ENCODE measurements around the gene ETV3. TPM values are rescaled to one million over a fixed set of nuclear protein-coding genes. Genes with fewer than 3 reads are reported as not detected.
"Not testable (repeated sequence)": the region's sequence is repeated elsewhere in the genome, so short reads cannot be mapped to it uniquely, and the experiment has no call there.

ETV3 gene
- total and polyA plus RNA-seq, 2 donors from 2014 or later: 3.5 to 24.8 TPM

DNA sequence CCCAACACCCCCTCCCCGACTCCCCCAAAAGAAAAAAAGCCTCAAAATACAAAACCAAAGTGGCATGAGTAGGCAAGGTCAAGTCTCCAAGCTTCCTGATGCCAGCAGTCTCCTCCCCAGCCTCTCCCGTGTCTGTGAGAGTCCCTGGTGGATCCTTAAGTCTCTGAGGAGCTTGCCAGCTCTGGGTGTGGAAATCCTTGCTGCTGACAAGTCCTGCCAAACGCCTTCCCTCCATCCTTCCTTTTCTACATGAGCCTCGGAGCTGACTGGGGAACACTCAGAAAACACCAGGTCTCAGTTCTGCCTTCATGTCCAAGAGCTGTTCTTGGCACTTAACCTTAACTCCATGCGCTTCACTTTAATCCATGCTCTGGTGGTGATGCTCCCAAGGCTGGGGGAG, 34.9 kb downstream of the ETV3 start:
- TF ChIP-seq, protein P1, sequence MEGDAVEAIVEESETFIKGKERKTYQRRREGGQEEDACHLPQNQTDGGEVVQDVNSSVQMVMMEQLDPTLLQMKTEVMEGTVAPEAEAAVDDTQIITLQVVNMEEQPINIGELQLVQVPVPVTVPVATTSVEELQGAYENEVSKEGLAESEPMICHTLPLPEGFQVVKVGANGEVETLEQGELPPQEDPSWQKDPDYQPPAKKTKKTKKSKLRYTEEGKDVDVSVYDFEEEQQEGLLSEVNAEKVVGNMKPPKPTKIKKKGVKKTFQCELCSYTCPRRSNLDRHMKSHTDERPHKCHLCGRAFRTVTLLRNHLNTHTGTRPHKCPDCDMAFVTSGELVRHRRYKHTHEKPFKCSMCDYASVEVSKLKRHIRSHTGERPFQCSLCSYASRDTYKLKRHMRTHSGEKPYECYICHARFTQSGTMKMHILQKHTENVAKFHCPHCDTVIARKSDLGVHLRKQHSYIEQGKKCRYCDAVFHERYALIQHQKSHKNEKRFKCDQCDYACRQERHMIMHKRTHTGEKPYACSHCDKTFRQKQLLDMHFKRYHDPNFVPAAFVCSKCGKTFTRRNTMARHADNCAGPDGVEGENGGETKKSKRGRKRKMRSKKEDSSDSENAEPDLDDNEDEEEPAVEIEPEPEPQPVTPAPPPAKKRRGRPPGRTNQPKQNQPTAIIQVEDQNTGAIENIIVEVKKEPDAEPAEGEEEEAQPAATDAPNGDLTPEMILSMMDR (IDR thresholded peaks at IDR 0.05; ENCODE audit: borderline replicate concordance, extremely low read depth, insufficient read depth): no peak
- H3K9me3 ChIP-seq (ENCODE audit: control insufficient read depth in 2 of 3, insufficient read depth in 1 of 3, low read length in 3 of 3): no peaks in the 10 kb centered on the region
- no peaks in the 10 kb centered on the region for H3K36me3 ChIP-seq (ENCODE audit: control insufficient read depth in 2 of 3, insufficient read depth in 3 of 3, low read length in 3 of 3)
- FAIRE-seq (no peak), DNase-seq (no peak)
- no peak overlapping the region for H3K9ac ChIP-seq (ENCODE audit: low read length in 3 of 3)
- no peak overlapping the region for H3K27ac ChIP-seq (ENCODE audit: low read depth in 2 of 2, low read length in 2 of 2)
- intact Hi-C loops (cut with DNase I): no loop called here
- H3K27me3 ChIP-seq (ENCODE audit: control insufficient read depth, insufficient read depth, low read length): no peaks in the 10 kb centered on the region
- H3K4me3 ChIP-seq (ENCODE audit: low read length in 3 of 3): no peak overlapping the region
- no peaks in the 10 kb centered on the region for H3K4me1 ChIP-seq (ENCODE audit: control insufficient read depth in 2 of 3, insufficient read depth in 2 of 3, low read depth in 1 of 3, low read length in 3 of 3)

DNA sequence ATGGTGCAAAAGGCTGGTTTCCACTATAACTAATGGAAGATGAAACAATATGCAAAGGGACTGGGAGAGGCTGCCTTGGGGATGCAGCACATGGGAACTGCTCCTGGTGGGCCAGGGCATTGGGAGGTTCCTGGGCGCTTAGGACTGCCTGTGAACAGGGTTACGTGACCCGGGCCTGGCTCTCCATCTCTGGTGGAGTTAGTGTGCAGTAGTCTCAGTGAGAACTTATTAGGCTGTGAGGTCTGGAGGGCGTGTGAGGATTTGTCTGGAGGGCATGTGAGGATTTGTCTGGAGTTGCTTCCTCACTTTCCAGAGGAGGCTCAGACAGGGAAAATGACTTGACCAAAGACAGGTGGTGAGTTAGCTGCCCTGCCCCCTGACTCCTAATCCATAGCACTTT, 37.0 kb downstream of the ETV3 start:
- intact Hi-C loops (cut with DNase I): no loop called here
- Histone ChIP-seq H3K4me1 (ENCODE audit: control insufficient read depth in 2 of 3, insufficient read depth in 2 of 3, low read depth in 1 of 3, low read length in 3 of 3) (no peaks in the 10 kb centered on the region), H3K9me3 (ENCODE audit: control insufficient read depth in 2 of 3, insufficient read depth in 1 of 3, low read length in 3 of 3) (no peaks in the 10 kb centered on the region), H3K27me3 (ENCODE audit: control insufficient read depth, insufficient read depth, low read length) (no peaks in the 10 kb centered on the region), H3K27ac (ENCODE audit: low read depth in 2 of 2, low read length in 2 of 2) (no peak overlapping the region), H3K36me3 (ENCODE audit: control insufficient read depth in 2 of 3, insufficient read depth in 3 of 3, low read length in 3 of 3) (no peaks in the 10 kb centered on the region), H3K9ac (ENCODE audit: low read length in 3 of 3) (no peak overlapping the region), H3K4me3 (ENCODE audit: low read length in 3 of 3) (no peak overlapping the region)
- no peak for FAIRE-seq
- no peak for DNase-seq
- TF ChIP-seq, protein P1 (IDR thresholded peaks at IDR 0.05; ENCODE audit: borderline replicate concordance, extremely low read depth, insufficient read depth): no peak

DNA sequence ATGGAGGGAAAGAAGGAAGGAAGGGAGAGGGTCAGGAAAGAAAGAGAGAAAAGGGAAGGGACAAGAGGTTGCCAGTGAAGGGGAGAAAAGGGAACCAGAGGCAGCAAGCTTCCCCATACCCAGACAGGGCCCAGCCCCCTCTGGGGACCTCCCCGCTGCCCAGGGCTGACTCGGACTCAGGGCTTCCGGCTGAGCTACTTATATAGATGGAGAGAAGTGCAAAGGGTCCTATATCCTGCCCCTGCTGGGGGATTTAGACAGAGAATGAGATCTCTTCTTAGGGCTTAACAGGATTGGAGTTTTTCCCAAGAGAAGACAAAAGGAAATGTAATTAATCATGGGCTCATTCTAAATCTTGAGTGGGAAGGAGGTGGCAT, 38.6 kb downstream of the ETV3 start, which contains the start of gene ETV3L:
TSS of gene ETV3L (minus strand) at position 176 of the 377 bp plus-strand sequence. CDS start 285 bp downstream, outside the sequence.
- intact Hi-C loops (cut with DNase I): no loop called here
- no peak for FAIRE-seq

DNA sequence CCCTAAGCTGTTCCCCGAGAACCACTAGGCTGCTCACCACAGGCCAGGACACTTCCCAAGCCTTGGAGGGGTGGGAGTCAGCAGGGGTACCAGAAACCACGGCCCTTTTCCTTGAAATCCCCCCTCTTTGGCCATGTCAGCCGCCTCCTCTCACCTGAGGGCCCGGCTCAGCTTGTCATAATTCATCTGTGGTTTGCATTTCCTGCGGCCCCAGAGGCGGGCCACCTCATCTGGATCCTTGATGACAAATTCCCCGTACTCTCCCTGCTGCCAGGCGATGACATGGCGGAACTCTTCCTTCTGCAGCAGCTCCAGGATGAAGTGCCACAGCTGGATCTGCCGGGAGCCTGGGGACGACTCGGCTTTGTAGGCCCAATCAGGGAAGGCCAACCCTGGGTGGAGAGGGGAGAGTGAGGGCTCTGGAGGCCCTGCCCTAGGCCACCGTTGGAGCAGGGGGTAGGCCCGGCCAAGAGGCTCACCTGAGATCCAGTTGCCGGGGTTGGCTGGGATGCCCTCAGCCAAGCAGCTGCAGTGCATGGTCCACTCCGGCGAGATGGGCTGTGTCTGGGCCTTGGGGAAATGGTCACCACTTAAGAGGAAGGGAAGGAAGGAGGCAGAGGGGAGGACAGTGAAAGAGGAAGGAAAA, 39.1 kb downstream of the ETV3 start:
- H3K9ac ChIP-seq (ENCODE audit: low read length in 3 of 3); intact Hi-C loops (cut with DNase I); H3K36me3 ChIP-seq (ENCODE audit: control insufficient read depth in 2 of 3, insufficient read depth in 3 of 3, low read length in 3 of 3); H3K4me3 ChIP-seq (ENCODE audit: low read length in 3 of 3); FAIRE-seq; H3K27me3 ChIP-seq (ENCODE audit: control insufficient read depth, insufficient read depth, low read length); H3K27ac ChIP-seq (ENCODE audit: low read depth in 2 of 2, low read length in 2 of 2); H3K4me1 ChIP-seq (ENCODE audit: control insufficient read depth in 2 of 3, insufficient read depth in 2 of 3, low read depth in 1 of 3, low read length in 3 of 3); DNase-seq; H3K9me3 ChIP-seq (ENCODE audit: control insufficient read depth in 2 of 3, insufficient read depth in 1 of 3, low read length in 3 of 3): not testable (repeated sequence)

More for the DNA sequence above, 38.6 kb downstream of the ETV3 start, which contains the start of gene ETV3L:
- Histone ChIP-seq H3K9me3 (ENCODE audit: control insufficient read depth in 2 of 3, insufficient read depth in 1 of 3, low read length in 3 of 3) (no peaks in the 10 kb centered on the region), H3K9ac (ENCODE audit: low read length in 3 of 3) (no peak within 1 kb of the TSS), H3K36me3 (ENCODE audit: control insufficient read depth in 2 of 3, insufficient read depth in 3 of 3, low read length in 3 of 3) (no peaks in the 10 kb centered on the region), H3K27ac (ENCODE audit: low read depth in 2 of 2, low read length in 2 of 2) (no peak within 1 kb of the TSS), H3K4me1 (ENCODE audit: control insufficient read depth in 2 of 3, insufficient read depth in 2 of 3, low read depth in 1 of 3, low read length in 3 of 3) (no peaks in the 10 kb centered on the region), H3K4me3 (ENCODE audit: low read length in 3 of 3) (no peak within 1 kb of the TSS), H3K27me3 (ENCODE audit: control insufficient read depth, insufficient read depth, low read length) (no peaks in the 10 kb centered on the region)
- TF ChIP-seq, protein P1 (IDR thresholded peaks at IDR 0.05; ENCODE audit: borderline replicate concordance, extremely low read depth, insufficient read depth): no peak
- no peak for DNase-seq
